H9 (cell line): ENCODE data around the gene PPP1R12B. TPM values are rescaled to one million over a fixed set of nuclear protein-coding genes. Genes with fewer than 3 reads are reported as not detected.

Experiments used
- DNase-seq: peaks from one replicate; pipeline ENCODE4 v3.0.0-alpha.2; 2017
- H2AFZ ChIP-seq: one replicate; pipeline ENCODE4 v1.6.1; 2013; ENCODE audit warnings: mild to moderate bottlenecking, low read length, control low read depth, moderate library complexity
- H2AK5ac ChIP-seq: 2 replicates; pipeline ENCODE4 v1.6.1; 2013; ENCODE audit warnings: low read length, control low read depth, mixed read lengths; ENCODE audit not compliant: insufficient read length
- H2BK120ac ChIP-seq: one replicate; pipeline ENCODE4 v1.6.1; 2013; ENCODE audit warnings: low read depth, mild to moderate bottlenecking, low read length, control low read depth, inconsistent platforms; ENCODE audit not compliant: poor library complexity, severe bottlenecking
- H2BK12ac ChIP-seq: 2 replicates; pipeline ENCODE4 v1.6.1; 2013; ENCODE audit warnings: low read length, control low read depth, mixed read lengths, low read depth; ENCODE audit not compliant: insufficient read length
- H2BK15ac ChIP-seq: 2 replicates; pipeline ENCODE4 v1.6.1; 2013; ENCODE audit warnings: low read depth, low read length, control low read depth
- H2BK20ac ChIP-seq: one replicate; pipeline ENCODE4 v1.6.1; 2013; ENCODE audit warnings: low read depth, mild to moderate bottlenecking, low read length, control low read depth, inconsistent platforms; ENCODE audit not compliant: poor library complexity, severe bottlenecking
- H2BK5ac ChIP-seq: 2 replicates; pipeline ENCODE4 v1.6.1; 2013; ENCODE audit warnings: low read length, control low read depth, mixed read lengths; ENCODE audit not compliant: insufficient read length
- H3K14ac ChIP-seq: 2 replicates; pipeline ENCODE4 v1.6.1; 2013; ENCODE audit warnings: low read length, control low read depth; ENCODE audit not compliant: insufficient read depth
- H3K18ac ChIP-seq: 2 replicates; pipeline ENCODE4 v1.6.1; 2013; ENCODE audit warnings: low read depth, mild to moderate bottlenecking, mixed read lengths, low read length, control low read depth; ENCODE audit not compliant: insufficient read length
- H3K23ac ChIP-seq: 2 replicates; pipeline ENCODE4 v1.6.1; 2013; ENCODE audit warnings: low read length, control low read depth, mixed read lengths, low read depth; ENCODE audit not compliant: insufficient read length
- H3K23me2 ChIP-seq: 2 replicates; pipeline ENCODE4 v1.6.1; 2013; ENCODE audit warnings: low read depth, mild to moderate bottlenecking, mixed read lengths, low read length, control low read depth; ENCODE audit not compliant: insufficient read length, poor library complexity, severe bottlenecking
- H3K27ac ChIP-seq: 2 replicates; pipeline ENCODE4 v1.5.1; 2013; ENCODE audit warnings: low read length, control low read depth, mixed read lengths, low read depth; ENCODE audit not compliant: insufficient read length
- H3K27me3 ChIP-seq: 2 replicates; pipeline ENCODE4 v1.6.1; 2013; ENCODE audit warnings: low read length, control low read depth, inconsistent platforms; ENCODE audit not compliant: insufficient read depth
- H3K4ac ChIP-seq: 2 replicates; pipeline ENCODE4 v1.6.1; 2013; ENCODE audit warnings: low read depth, mild to moderate bottlenecking, control low read depth, inconsistent platforms, low read length, moderate library complexity
- H3K4me1 ChIP-seq: 2 replicates; pipeline ENCODE4 v1.6.1; 2013; ENCODE audit warnings: low read length, control low read depth, inconsistent platforms; ENCODE audit not compliant: insufficient read depth
- H3K4me2 ChIP-seq: 2 replicates; pipeline ENCODE4 v1.6.1; 2013; ENCODE audit warnings: low read length, control low read depth, mixed read lengths; ENCODE audit not compliant: insufficient read length, insufficient read depth
- H3K56ac ChIP-seq: 2 replicates; pipeline ENCODE4 v1.6.1; 2013; ENCODE audit warnings: low read depth, mild to moderate bottlenecking, mixed read lengths, low read length, control low read depth; ENCODE audit not compliant: insufficient read length
- H3K79me1 ChIP-seq: 2 replicates; pipeline ENCODE4 v1.6.1; 2013; ENCODE audit warnings: low read depth, mild to moderate bottlenecking, moderate library complexity, low read length, control low read depth, inconsistent platforms; ENCODE audit not compliant: insufficient read depth, poor library complexity, severe bottlenecking
- H3K79me2 ChIP-seq: 2 replicates; pipeline ENCODE4 v1.6.1; 2013; ENCODE audit warnings: low read length, control low read depth, inconsistent platforms; ENCODE audit not compliant: insufficient read depth
- H3K9ac ChIP-seq: 2 replicates; pipeline ENCODE4 v1.6.1; 2013; ENCODE audit warnings: low read length, control low read depth, mixed read lengths; ENCODE audit not compliant: insufficient read length; ENCODE audit errors: extremely low read depth
- H3K9me3 ChIP-seq: one replicate; pipeline ENCODE4 v1.6.1; 2013; ENCODE audit warnings: low read depth, low read length, inconsistent platforms; ENCODE audit not compliant: control insufficient read depth
- H3T11ph ChIP-seq: one replicate; pipeline ENCODE4 v1.6.1; 2013; ENCODE audit warnings: mild to moderate bottlenecking, low read length, control low read depth, inconsistent platforms
- H4K20me1 ChIP-seq: one replicate; pipeline ENCODE4 v1.6.1; 2013; ENCODE audit not compliant: control insufficient read depth, insufficient read length, insufficient read depth
- H4K5ac ChIP-seq: 2 replicates; pipeline ENCODE4 v1.6.1; 2013; ENCODE audit warnings: low read depth, mild to moderate bottlenecking, mixed read lengths, low read length, control low read depth; ENCODE audit not compliant: insufficient read length
- H4K8ac ChIP-seq: replicated peaks from 2 replicates; pipeline ENCODE4 v1.6.1; 2013; ENCODE audit warnings: low read length, control low read depth, mixed read lengths, low read depth; ENCODE audit not compliant: insufficient read length
- H4K91ac ChIP-seq: 2 replicates; pipeline ENCODE4 v1.6.1; 2013; ENCODE audit warnings: low read depth, mild to moderate bottlenecking, moderate library complexity, mixed read lengths, low read length, control low read depth; ENCODE audit not compliant: insufficient read length
- H3K27ac Mint-ChIP-seq, 3 experiments: 2 replicates in 2 of 3; 3 replicates in 1 of 3; pipeline ENCODE4 v1.8.0; 2020 to 2021; ENCODE audit warnings: mixed read lengths in 3 of 3, mild to moderate bottlenecking in 1 of 3, moderate library complexity in 1 of 3
- H3K27me3 Mint-ChIP-seq: 2 replicates; pipeline ENCODE4 v1.8.0; 2021; ENCODE audit warnings: low read depth, mild to moderate bottlenecking, moderate library complexity, mixed read lengths
- H3K36me3 Mint-ChIP-seq, 3 experiments: 2 replicates in 2 of 3; 3 replicates in 1 of 3; pipeline ENCODE4 v1.8.0; 2020 to 2021; ENCODE audit warnings: low read depth in 3 of 3, mixed read lengths in 3 of 3; ENCODE audit not compliant: insufficient read depth in 1 of 3
- H3K4me1 Mint-ChIP-seq, 2 experiments: 2 replicates each; pipeline ENCODE4 v1.8.0; 2020; ENCODE audit warnings: mixed read lengths in 2 of 2
- H3K4me3 Mint-ChIP-seq, 2 experiments: 2 replicates in 1 of 2; 3 replicates in 1 of 2; pipeline ENCODE4 v1.8.0; 2020 to 2021; ENCODE audit warnings: mild to moderate bottlenecking in 2 of 2, mixed read lengths in 2 of 2, moderate library complexity in 1 of 2
- H3K9me3 Mint-ChIP-seq, 2 experiments: 2 replicates in 1 of 2; 3 replicates in 1 of 2; pipeline ENCODE4 v1.8.0; 2020; ENCODE audit warnings: mild to moderate bottlenecking in 2 of 2, mixed read lengths in 2 of 2, moderate library complexity in 1 of 2
- CTCF ChIP-seq: fragments of 200-600 bp; sonication (generic); conservative IDR thresholded peaks from 3 replicates; pipeline ENCODE4 v1.8.0; 2021; ENCODE audit warnings: antibody characterized with exemption, mild to moderate bottlenecking
- WGBS: extraction: QIAGEN DNeasy Blood & Tissue Kit; methylation state at CpG from one replicate; pipeline ENCODE4 v1.1.7; 2013; ENCODE audit warnings: missing lambda C conversion rate, low lambda C conversion rate, mixed read lengths; ENCODE audit not compliant: insufficient read length; ENCODE audit errors: extremely low coverage; 5-methylcytosine and 5-hydroxymethylcytosine counted together
- total RNA-seq: library from RNA; stranded (reverse); gene quantifications from 2 replicates; pipeline ENCODE4 v1.2.1, GENCODE V29; 2021

The PPP1R12B gene
- total RNA-seq, 1 experiment from 2014 or later, result 12.9 TPM

- Histone ChIP-seq H3K27ac (no peak overlapping the region), H3K4ac (no peak overlapping the region), H3K14ac (no peak overlapping the region), H3K9ac (no peak overlapping the region), H4K20me1 (no peaks in the 10 kb centered on the region), H4K5ac (peak overlapping the region; percentile 0), H3K56ac (no peak overlapping the region), H2BK120ac (no peak overlapping the region), H3K18ac (peak overlapping the region; percentile 0), H4K91ac (no peak overlapping the region), H3K4me1 (no peaks in the 10 kb centered on the region; the same call in 1 of the 2 replicates), H3K79me1 (no peaks in the 10 kb centered on the region), H2BK20ac (no peak overlapping the region), H2BK12ac (no peak overlapping the region), H3K23ac (no peak overlapping the region), H3K23me2 (no peaks in the 10 kb centered on the region), H4K8ac (peak overlapping the region; percentile 2), H3T11ph (no peak overlapping the region), H2BK5ac (no peak overlapping the region), H2BK15ac (no peak overlapping the region), H3K79me2 (no peaks in the 10 kb centered on the region), H3K9me3 (no peaks in the 10 kb centered on the region), H2AFZ (no peak overlapping the region), H3K4me2 (no peak overlapping the region), H2AK5ac (no peak overlapping the region), H3K27me3 (no peaks in the 10 kb centered on the region)
- no peak overlapping the region for H3K27ac Mint-ChIP-seq
- no peaks in the 10 kb centered on the region for H3K9me3 Mint-ChIP-seq
- no peak for TF ChIP-seq CTCF
- no peak for DNase-seq
- no peak overlapping the region for H3K4me3 Mint-ChIP-seq
- H3K27me3 Mint-ChIP-seq, result no peaks in the 10 kb centered on the region; the same call in 1 of the 2 replicates
- 100% methylated on average over 1 of the region's 1 CpG for WGBS
- H3K4me1 Mint-ChIP-seq, result peaks cover 17 to 18% of the 10 kb centered on the region in 2 experiments
- no peaks in the 10 kb centered on the region for H3K36me3 Mint-ChIP-seq
Measured at GRCh38 chr1:202624781-202625108, 276.2 kb downstream of the PPP1R12B start.
